NCI-H146 treated with DMSO at 0.1 percent for 48 hours (cell line): ENCODE measurements around the gene PORCN.
"Not testable (repeated sequence)": the region's sequence is repeated elsewhere in the genome, so short reads cannot be mapped to it uniquely, and the experiment has no call there.

Experiments
- DNase-seq: peaks from one replicate; lab custom pipeline; 2025; ENCODE audit not compliant: unreplicated experiment; lab: John Stamatoyannopoulos, UW

PORCN gene

GRCh38 chrX:48539345-48540027 lies 30.7 kb downstream of the PORCN start, which contains the start of gene TBC1D25:
TSS of gene TBC1D25 (plus strand) at chrX:48539714. CDS start at chrX:48539798, 84 bp downstream.
- DNase-seq = peak; percentile 93

GRCh38 chrX:48540028-48540375 lies 31.2 kb downstream of the PORCN start:
- DNase-seq = peak; percentile 66

GRCh38 chrX:48540480-48540879 lies 31.7 kb downstream of the PORCN start:
- DNase-seq = no peak

- DNase-seq = no peak
These were observed 32.5 kb downstream of the PORCN start for GRCh38 chrX:48541140-48541814.

- no peak for DNase-seq
These were observed 40.1 kb downstream of the PORCN start for GRCh38 chrX:48548871-48549270.

- not testable (repeated sequence) for DNase-seq
These were observed 47.0 kb downstream of the PORCN start for GRCh38 chrX:48555731-48556325.

- no peak for DNase-seq
These were observed 49.5 kb downstream of the PORCN start for GRCh38 chrX:48558271-48558670.

- DNase-seq = no peak
These were observed 50.8 kb downstream of the PORCN start for GRCh38 chrX:48559636-48560035.

GRCh38 chrX:48560056-48560455 lies 51.3 kb downstream of the PORCN start:
- DNase-seq = no peak

GRCh38 chrX:48560681-48561080 lies 51.9 kb downstream of the PORCN start:
- no peak for DNase-seq

- no peak for DNase-seq
These were observed 61.2 kb downstream of the PORCN start for GRCh38 chrX:48569958-48570357.
